Cerebellar cortex (tissue), 1 donor: ENCODE data around the gene CCDC30.
"Not testable (repeated sequence)": the region's sequence is repeated elsewhere in the genome, so short reads cannot be mapped to it uniquely, and the experiment has no call there.

Source experiments
- DNase-seq: peaks from one replicate; pipeline ENCODE4 v3.0.0-alpha.2; 2015; ENCODE audit warnings: low spot score

CCDC30 gene

GRCh38 chr1:42529724-42530181 lies 66.7 kb downstream of the CCDC30 start:
- DNase-seq: no peak

- DNase-seq: no peak
These were observed 68.0 kb downstream of the CCDC30 start for GRCh38 chr1:42531043-42531442.

GRCh38 chr1:42533101-42533863 lies 70.2 kb downstream of the CCDC30 start:
- DNase-seq: no peak

GRCh38 chr1:42541104-42541503 lies 78.0 kb downstream of the CCDC30 start:
- DNase-seq: no peak

- no peak for DNase-seq
These were observed 88.1 kb downstream of the CCDC30 start for GRCh38 chr1:42551180-42551579.

GRCh38 chr1:42551590-42551989 lies 88.5 kb downstream of the CCDC30 start:
- no peak for DNase-seq

- no peak for DNase-seq
These were observed 89.5 kb downstream of the CCDC30 start for GRCh38 chr1:42552636-42553035.

- DNase-seq: no peak
These were observed 94.3 kb downstream of the CCDC30 start for GRCh38 chr1:42557230-42557851.

GRCh38 chr1:42567038-42567437 lies 104.0 kb downstream of the CCDC30 start:
- DNase-seq: no peak

- DNase-seq: no peak
These were observed 113.8 kb downstream of the CCDC30 start for GRCh38 chr1:42576935-42577334.

GRCh38 chr1:42586016-42586415 lies 122.9 kb downstream of the CCDC30 start:
- DNase-seq: no peak

- no peak for DNase-seq
These were observed 124.7 kb downstream of the CCDC30 start for GRCh38 chr1:42587753-42588152.

GRCh38 chr1:42592811-42593210 lies 129.7 kb downstream of the CCDC30 start:
- no peak for DNase-seq

- DNase-seq: no peak
These were observed 130.5 kb downstream of the CCDC30 start for GRCh38 chr1:42593486-42594100.

GRCh38 chr1:42601472-42601871 lies 138.4 kb downstream of the CCDC30 start:
- DNase-seq: no peak

- DNase-seq: no peak
These were observed 150.7 kb downstream of the CCDC30 start for GRCh38 chr1:42613803-42614131.

- no peak for DNase-seq
These were observed 155.8 kb downstream of the CCDC30 start for GRCh38 chr1:42618866-42619265.

- no peak for DNase-seq
These were observed 157.2 kb downstream of the CCDC30 start for GRCh38 chr1:42620307-42620706.

GRCh38 chr1:42621180-42621579 lies 158.1 kb downstream of the CCDC30 start:
- DNase-seq: not testable (repeated sequence)

- not testable (repeated sequence) for DNase-seq
These were observed 164.1 kb downstream of the CCDC30 start for GRCh38 chr1:42627205-42627604.

GRCh38 chr1:42639116-42639515 lies 176.0 kb downstream of the CCDC30 start:
- no peak for DNase-seq

GRCh38 chr1:42646056-42646455 lies 183.0 kb downstream of the CCDC30 start:
- DNase-seq: no peak

GRCh38 chr1:42657201-42657600 lies 194.1 kb downstream of the CCDC30 start:
- no peak for DNase-seq
